CD8-positive, alpha-beta memory T cell (primary cell): Measurements from ENCODE around the gene KCND3. TPM values are rescaled to one million over a fixed set of nuclear protein-coding genes. Genes with fewer than 3 reads are reported as not detected.
A peak's percentile ranks its signal among the peaks of the same experiment; 100 is the strongest.

Source experiments
- CTCF ChIA-PET: fragments of 350-600 bp; sonication (Branson Sonifier 250); formaldehyde crosslinking; loops from one replicate; lab custom pipeline; 2021; ENCODE audit warnings: antibody characterized with exemption; lab: Charles Lee
- POLR2A ChIA-PET: fragments of 350-600 bp; sonication (Branson Sonifier 250); formaldehyde crosslinking; loops from one replicate; lab custom pipeline; 2021; ENCODE audit warnings: antibody characterized with exemption; lab: Charles Lee
- DNase-seq, 5 donors: peaks; one replicate each; pipeline versions ENCODE4 v3.0.0 to v3.0.0-alpha.2; 2020 to 2022; ENCODE audit warnings: mixed read lengths in 1 of 5
- H3K27ac ChIP-seq: one replicate; pipeline ENCODE4 v1.7.0; 2013; ENCODE audit warnings: low read depth, mild to moderate bottlenecking, low read length, moderate library complexity
- H3K27me3 ChIP-seq: 2 replicates; pipeline ENCODE4 v1.7.0; 2013; ENCODE audit warnings: low read length, mild to moderate bottlenecking; ENCODE audit not compliant: insufficient read depth, poor library complexity, severe bottlenecking
- H3K36me3 ChIP-seq: 2 replicates; pipeline ENCODE4 v1.7.0; 2013; ENCODE audit warnings: mild to moderate bottlenecking, low read length, moderate library complexity; ENCODE audit not compliant: insufficient read depth
- H3K4me1 ChIP-seq: 2 replicates; pipeline ENCODE4 v1.7.0; 2013; ENCODE audit warnings: mild to moderate bottlenecking, low read length, moderate library complexity; ENCODE audit not compliant: insufficient read depth
- H3K4me3 ChIP-seq: 2 replicates; pipeline ENCODE4 v1.7.0; 2013; ENCODE audit warnings: mild to moderate bottlenecking, low read length
- H3K9me3 ChIP-seq: 2 replicates; pipeline ENCODE4 v1.7.0; 2013; ENCODE audit warnings: mild to moderate bottlenecking, low read length
- H3K27ac Mint-ChIP-seq, 8 donors: one replicate each; pipeline ENCODE4 v1.8.0; 2020 to 2021; ENCODE audit warnings: mixed read lengths in 8 of 8, mild to moderate bottlenecking in 6 of 8, inconsistent platforms in 3 of 8, moderate library complexity in 3 of 8
- H3K27me3 Mint-ChIP-seq, 2 donors: one replicate each; pipeline ENCODE4 v1.8.0; 2020 to 2021; ENCODE audit warnings: mixed read lengths in 2 of 2, mild to moderate bottlenecking in 1 of 2, moderate library complexity in 1 of 2
- H3K36me3 Mint-ChIP-seq, 3 donors: one replicate each; pipeline ENCODE4 v1.8.0; 2020 to 2021; ENCODE audit warnings: mixed read lengths in 3 of 3, inconsistent platforms in 1 of 3, mild to moderate bottlenecking in 1 of 3
- H3K4me1 Mint-ChIP-seq, 3 donors: one replicate each; pipeline ENCODE4 v1.8.0; 2020 to 2021; ENCODE audit warnings: mixed read lengths in 3 of 3, inconsistent platforms in 1 of 3, mild to moderate bottlenecking in 1 of 3
- H3K4me3 Mint-ChIP-seq, 7 donors: one replicate each; pipeline ENCODE4 v1.8.0; 2020 to 2021; ENCODE audit warnings: mixed read lengths in 7 of 7, mild to moderate bottlenecking in 6 of 7, moderate library complexity in 4 of 7, inconsistent platforms in 2 of 7
- H3K9me3 Mint-ChIP-seq, 5 donors: one replicate each; pipeline ENCODE4 v1.8.0; 2020 to 2022; ENCODE audit warnings: mixed read lengths in 5 of 5, mild to moderate bottlenecking in 3 of 5, moderate library complexity in 2 of 5, inconsistent platforms in 1 of 5
- polyA plus RNA-seq: library from polyadenylated mRNA; unstranded; fragments of 300-500 nt; fragmentation: Illumina TruSeq; gene quantifications from one replicate; pipeline ENCODE4 v1.2.3, GENCODE V29; 2021
- total RNA-seq, 2 experiments: library from RNA; stranded (reverse); gene quantifications; one replicate each; pipeline ENCODE4 v1.2.3, GENCODE V29; 2021

The KCND3 gene
- total and polyA plus RNA-seq, 3 experiments from 2014 or later = not detected

GRCh38 chr1:111761717-111762116, 227.8 kb downstream of the KCND3 start:
- Histone ChIP-seq H3K4me3 (no peak overlapping the region), H3K9me3 (no peaks in the 10 kb centered on the region), H3K4me1 (peaks cover 9% of the 10 kb centered on the region), H3K36me3 (peaks cover 52% of the 10 kb centered on the region), H3K27me3 (no peaks in the 10 kb centered on the region), H3K27ac (no peak overlapping the region)
- DNase-seq = no peak
- CTCF ChIA-PET = no interaction called here
- Mint-ChIP-seq H3K4me3 (no peak overlapping the region), H3K36me3 (peaks cover 0 to 78% (median 28%) of the 10 kb centered on the region in 3 donors), H3K4me1 (peaks cover 18 to 32% (median 24%) of the 10 kb centered on the region in 3 donors), H3K9me3 (no peaks in the 10 kb centered on the region), H3K27me3 (no peaks in the 10 kb centered on the region), H3K27ac (peak overlapping the region in 1 of 8 donors; percentile 71)
- POLR2A ChIA-PET = no interaction called here

- no peak for DNase-seq
- H3K27ac Mint-ChIP-seq = peak overlapping the region; percentile 4 to 84 (median 58)
- peak overlapping the region in 5 of 7 donors; percentile 17 to 94 (median 57) for H3K4me3 Mint-ChIP-seq
- H3K36me3 Mint-ChIP-seq = peaks cover 0 to 62% (median 13%) of the 10 kb centered on the region in 3 donors
- H3K4me1 Mint-ChIP-seq = peaks cover 35 to 52% (median 45%) of the 10 kb centered on the region in 3 donors
- Histone ChIP-seq H3K9me3 (no peaks in the 10 kb centered on the region), H3K27me3 (no peaks in the 10 kb centered on the region), H3K27ac (no peak overlapping the region), H3K4me3 (no peak overlapping the region), H3K36me3 (peaks cover 35% of the 10 kb centered on the region), H3K4me1 (peaks cover 19% of the 10 kb centered on the region)
- no peaks in the 10 kb centered on the region for H3K9me3 Mint-ChIP-seq
- ChIA-PET POLR2A (no interaction called here), CTCF (no interaction called here)
- H3K27me3 Mint-ChIP-seq = peaks cover 0 to 1% of the 10 kb centered on the region in 2 donors
Measured at GRCh38 chr1:111758373-111758772, 231.1 kb downstream of the KCND3 start.

GRCh38 chr1:111756124-111756513, 233.3 kb downstream of the KCND3 start:
- CTCF ChIA-PET = interaction anchor here (0.7 to 3.8 kb wide), 7 partner anchors 9 to 316 kb away, joined by 3 to 31 read pairs (median 3); no protein-coding TSS in a partner anchor
- H3K4me3 Mint-ChIP-seq = peak overlapping the region; percentile 89 to 99 (median 95)

GRCh38 chr1:111755331-111756123, 233.9 kb downstream of the KCND3 start, which contains the start of gene DDX20:
TSS of gene DDX20 (plus strand) at chr1:111755901. CDS start at chr1:111755925, 24 bp downstream.
- POLR2A ChIA-PET = interaction anchor here (0.6 to 2.4 kb wide), 8 partner anchors 16 to 540 kb away, joined by 3 to 15 read pairs (median 4); partner anchors contain the start of genes ATP5PB, INKA2 and WDR77
- DNase-seq = peak; percentile 92 to 95 (median 95)
- peak within 1 kb of the TSS; percentile 97 to 99 (median 98) for H3K27ac Mint-ChIP-seq
- peaks cover 0 to 1% of the 10 kb centered on the region in 2 donors for H3K27me3 Mint-ChIP-seq
- H3K9me3 Mint-ChIP-seq = no peaks in the 10 kb centered on the region
- Histone ChIP-seq H3K4me1 (peaks cover 19% of the 10 kb centered on the region), H3K4me3 (peak within 1 kb of the TSS; percentile 86), H3K27ac (peak within 1 kb of the TSS; percentile 85), H3K9me3 (no peaks in the 10 kb centered on the region), H3K36me3 (peaks cover 10% of the 10 kb centered on the region), H3K27me3 (no peaks in the 10 kb centered on the region)
- H3K4me1 Mint-ChIP-seq = peaks cover 35 to 52% (median 41%) of the 10 kb centered on the region in 3 donors
- H3K4me3 Mint-ChIP-seq = peak within 1 kb of the TSS; percentile 89 to 99 (median 95)
- CTCF ChIA-PET = interaction anchor here (0.7 to 3.8 kb wide), 16 partner anchors 8 to 270 kb away, joined by 3 to 31 read pairs (median 3); partner anchors contain the start of gene INKA2
- H3K36me3 Mint-ChIP-seq = peaks cover 0 to 36% (median 7%) of the 10 kb centered on the region in 3 donors

More at GRCh38 chr1:111756124-111756513, 233.3 kb downstream of the KCND3 start:
- Histone ChIP-seq H3K27me3 (no peaks in the 10 kb centered on the region), H3K36me3 (peaks cover 16% of the 10 kb centered on the region), H3K9me3 (no peaks in the 10 kb centered on the region), H3K4me3 (peak overlapping the region; percentile 86), H3K4me1 (peaks cover 19% of the 10 kb centered on the region), H3K27ac (peak overlapping the region; percentile 85)
- H3K4me1 Mint-ChIP-seq = peaks cover 35 to 52% (median 45%) of the 10 kb centered on the region in 3 donors
- no peak for DNase-seq
- H3K36me3 Mint-ChIP-seq = peaks cover 0 to 42% (median 7%) of the 10 kb centered on the region in 3 donors
- H3K27ac Mint-ChIP-seq = peak overlapping the region; percentile 86 to 99 (median 97)
- no peaks in the 10 kb centered on the region for H3K9me3 Mint-ChIP-seq
- H3K27me3 Mint-ChIP-seq = peaks cover 0 to 1% of the 10 kb centered on the region in 2 donors
- POLR2A ChIA-PET = interaction anchor here (0.6 to 2.4 kb wide), 3 partner anchors 17 to 307 kb away, joined by 4 to 15 read pairs (median 4); partner anchors contain the start of genes ATP5PB, INKA2 and WDR77

- Mint-ChIP-seq H3K4me3 (peak overlapping the region; percentile 89 to 99 (median 95)), H3K4me1 (peaks cover 34 to 49% (median 38%) of the 10 kb centered on the region in 3 donors), H3K9me3 (no peaks in the 10 kb centered on the region), H3K36me3 (peaks cover 0 to 32% (median 4%) of the 10 kb centered on the region in 3 donors), H3K27me3 (peaks cover 0 to 1% of the 10 kb centered on the region in 2 donors), H3K27ac (peak overlapping the region; percentile 97 to 99 (median 98))
- POLR2A ChIA-PET = interaction anchor here (0.6 to 2.4 kb wide), 7 partner anchors 16 to 539 kb away, joined by 3 to 15 read pairs (median 3); partner anchors contain the start of genes ATP5PB, INKA2 and WDR77
- peak overlapping the region; percentile 86 for H3K4me3 ChIP-seq
- CTCF ChIA-PET = interaction anchor here (0.7 to 3.8 kb wide), 12 partner anchors 11 to 269 kb away, joined by 3 to 31 read pairs (median 4); partner anchors contain the start of gene INKA2
- H3K36me3 ChIP-seq = peaks cover 6% of the 10 kb centered on the region
- peak in 2 of 5 donors; percentile 23 to 60 for DNase-seq
- no peaks in the 10 kb centered on the region for H3K9me3 ChIP-seq
- H3K27me3 ChIP-seq = no peaks in the 10 kb centered on the region
- peaks cover 19% of the 10 kb centered on the region for H3K4me1 ChIP-seq
- peak overlapping the region; percentile 85 for H3K27ac ChIP-seq
Measured at GRCh38 chr1:111754984-111755330, 234.5 kb downstream of the KCND3 start.

- Histone ChIP-seq H3K9me3 (no peaks in the 10 kb centered on the region), H3K4me3 (no peak overlapping the region), H3K27me3 (no peaks in the 10 kb centered on the region), H3K36me3 (no peaks in the 10 kb centered on the region), H3K4me1 (peaks cover 13% of the 10 kb centered on the region), H3K27ac (no peak overlapping the region)
- ChIA-PET CTCF (interaction anchor here (1.5 to 1.8 kb wide), 2 partner anchors 9 to 244 kb away, joined by 3 to 15 read pairs; no protein-coding TSS in a partner anchor), POLR2A (interaction anchor here (1.4 kb wide), 1 partner anchor 244 kb away, joined by 3 read pairs; no protein-coding TSS in a partner anchor)
- Mint-ChIP-seq H3K4me3 (no peak overlapping the region), H3K27ac (peak overlapping the region in 2 of 8 donors; percentile 19 to 46), H3K9me3 (no peaks in the 10 kb centered on the region), H3K27me3 (peaks cover 0 to 4% of the 10 kb centered on the region in 2 donors), H3K36me3 (peaks cover 0 to 15% (median 0%) of the 10 kb centered on the region in 3 donors), H3K4me1 (peaks cover 21 to 24% (median 24%) of the 10 kb centered on the region in 3 donors)
- no peak for DNase-seq
Measured at GRCh38 chr1:111751906-111752575, 237.4 kb downstream of the KCND3 start.

- H3K27me3 ChIP-seq = no peaks in the 10 kb centered on the region
- H3K9me3 ChIP-seq = no peaks in the 10 kb centered on the region
- Mint-ChIP-seq H3K27ac (peak overlapping the region in 3 of 8 donors; percentile 0 to 20 (median 19)), H3K9me3 (no peaks in the 10 kb centered on the region), H3K36me3 (peaks cover 0 to 9% (median 0%) of the 10 kb centered on the region in 3 donors), H3K27me3 (peaks cover 0 to 4% of the 10 kb centered on the region in 2 donors), H3K4me1 (peaks cover 12 to 15% (median 14%) of the 10 kb centered on the region in 3 donors), H3K4me3 (no peak overlapping the region)
- ChIA-PET CTCF (interaction anchor here (0.5 to 4.8 kb wide), 3 partner anchors 12 to 1396 kb away, joined by 3 to 19 read pairs (median 15); partner anchors contain the start of gene INKA2), POLR2A (interaction anchor here (0.7 to 1.4 kb wide), 4 partner anchors 12 to 243 kb away, joined by 3 to 4 read pairs (median 3); partner anchors contain the start of gene INKA2)
- peaks cover 6% of the 10 kb centered on the region for H3K4me1 ChIP-seq
- H3K36me3 ChIP-seq = no peaks in the 10 kb centered on the region
- no peak overlapping the region for H3K27ac ChIP-seq
- DNase-seq = no peak
- no peak overlapping the region for H3K4me3 ChIP-seq
Measured at GRCh38 chr1:111750856-111751255, 238.6 kb downstream of the KCND3 start.
